Uterus (tissue), 2 donors: ENCODE data around the gene CREB3L1.

Source experiments
- CTCF ChIP-seq, 4 experiments: fragments of 200-600 bp in 2 of 4; fragments of 450-650 bp in 2 of 4; sonication (generic) in 2 of 4; IDR thresholded peaks; one replicate each; pipeline ENCODE4 v1.5.1; 2016 to 2019; ENCODE audit warnings: antibody characterized with exemption in 4 of 4, mild to moderate bottlenecking in 2 of 4, moderate library complexity in 1 of 4
- POLR2A ChIP-seq, 2 donors: fragments of 450-650 bp; IDR thresholded peaks; one replicate each; pipeline ENCODE4 v1.6.1; 2016; ENCODE audit warnings: antibody characterized with exemption in 2 of 2, mild to moderate bottlenecking in 1 of 2, moderate library complexity in 1 of 2

GRCh38 chr11:46306296-46306853 is 28.9 kb downstream of the CREB3L1 start:
- TF ChIP-seq POLR2A (IDR thresholded peaks at IDR 0.05) (no peak), CTCF (IDR thresholded peaks at IDR 0.05) (no peak)
